CD4-positive, alpha-beta T cell (primary cell): ENCODE results near the gene AUTS2. TPM values are rescaled to one million over a fixed set of nuclear protein-coding genes. Genes with fewer than 3 reads are reported as not detected.

Experiments
- ATAC-seq: fragments of 200-7000 bp; cut with Tn5 transposase; one replicate; pipeline ENCODE4 v1.10.0; 2022; ENCODE audit warnings: mild to moderate bottlenecking; ENCODE audit not compliant: poor library complexity
- CTCF ChIA-PET: fragments of 350-600 bp; sonication (Branson Sonifier 250); formaldehyde crosslinking; loops from one replicate; lab custom pipeline; 2021; ENCODE audit warnings: antibody characterized with exemption, inconsistent platforms; lab: Charles Lee
- POLR2A ChIA-PET: fragments of 350-600 bp; sonication (Branson Sonifier 250); formaldehyde crosslinking; loops from one replicate; lab custom pipeline; 2021; ENCODE audit warnings: antibody characterized with exemption, inconsistent platforms; lab: Charles Lee
- DNase-seq, 14 experiments: peaks; one replicate each; pipeline ENCODE4 v3.0.0-alpha.2; 2013 to 2020; ENCODE audit warnings: mixed read lengths in 2 of 14
- H3K27ac ChIP-seq, 2 donors: one replicate each; pipeline versions ENCODE4 v1.5.1 to v1.7.0; 2013; ENCODE audit warnings: low read length in 2 of 2, low read depth in 1 of 2, mild to moderate bottlenecking in 1 of 2
- H3K27me3 ChIP-seq, 2 experiments: 1 replicate in 1 of 2; 2 replicates in 1 of 2; pipeline versions ENCODE4 v1.6.1 to v1.7.0; 2013; ENCODE audit warnings: low read length in 2 of 2, control low read depth in 1 of 2, mild to moderate bottlenecking in 1 of 2, moderate library complexity in 1 of 2; ENCODE audit not compliant: insufficient read depth in 2 of 2, control insufficient read depth in 1 of 2
- H3K36me3 ChIP-seq: one replicate; pipeline ENCODE4 v1.6.1; 2013; ENCODE audit warnings: low read length, control low read depth; ENCODE audit not compliant: insufficient read depth
- H3K4me1 ChIP-seq: one replicate; pipeline ENCODE4 v1.6.1; 2013; ENCODE audit warnings: low read length, control low read depth; ENCODE audit not compliant: insufficient read depth
- H3K4me3 ChIP-seq: one replicate; pipeline ENCODE4 v1.5.1; 2013; ENCODE audit warnings: mild to moderate bottlenecking, low read length, moderate library complexity
- H3K9me3 ChIP-seq, 2 experiments: 1 replicate in 1 of 2; 2 replicates in 1 of 2; pipeline versions ENCODE4 v1.6.1 to v1.7.0; 2013; ENCODE audit warnings: low read length in 2 of 2, mild to moderate bottlenecking in 2 of 2, control low read depth in 1 of 2, moderate library complexity in 1 of 2; ENCODE audit not compliant: control insufficient read depth in 1 of 2, insufficient read depth in 1 of 2
- H3K27ac Mint-ChIP-seq: one replicate; pipeline ENCODE4 v1.8.0; 2020; ENCODE audit warnings: mixed read lengths
- H3K27me3 Mint-ChIP-seq: one replicate; pipeline ENCODE4 v1.8.0; 2021; ENCODE audit warnings: mixed read lengths
- H3K36me3 Mint-ChIP-seq: one replicate; pipeline ENCODE4 v1.8.0; 2021; ENCODE audit warnings: low read depth, mixed read lengths
- H3K4me1 Mint-ChIP-seq: one replicate; pipeline ENCODE4 v1.8.0; 2021; ENCODE audit warnings: low read depth, mixed read lengths
- H3K4me3 Mint-ChIP-seq: one replicate; pipeline ENCODE4 v1.8.0; 2020; ENCODE audit warnings: mild to moderate bottlenecking, mixed read lengths
- H3K9me3 Mint-ChIP-seq: one replicate; pipeline ENCODE4 v1.8.0; 2020; ENCODE audit warnings: mixed read lengths
- intact Hi-C, 2 experiments: fragments of 100-400 bp; cut with DNase I in 1 of 2; cut with micrococcal nuclease in 1 of 2; formaldehyde crosslinking; loops; one replicate each; pipeline versions ENCODE4 v1.15.1 to v1.9.0; 2023 to 2025; cut with DNase I, micrococcal nuclease
- total RNA-seq, 174 experiments: library from RNA in 2 of 174; stranded (reverse) in 2 of 174; gene quantifications; one replicate each; pipeline ENCODE4 v1.2.3 and lab custom pipeline; 2021 to 2026
- TF ChIP-seq, protein P1 (sequence below): fragments of 200-600 bp; IDR thresholded peaks from one replicate; pipeline ENCODE4 v1.8.0; 2022; ENCODE audit warnings: antibody characterized with exemption, mild to moderate bottlenecking

AUTS2 gene
- total RNA-seq, 2 experiments from 2014 or later = 43.6 to 47.6 TPM

- Histone ChIP-seq H3K27me3 (no peaks in the 10 kb centered on the region), H3K4me3 (no peak overlapping the region), H3K27ac (no peak overlapping the region), H3K9me3 (no peaks in the 10 kb centered on the region), H3K36me3 (no peaks in the 10 kb centered on the region), H3K4me1 (peaks cover 18% of the 10 kb centered on the region)
- DNase-seq (peak in 9 of 14 experiments; percentile 1 to 71 (median 26)), ATAC-seq (peak; percentile 69)
- H3K27ac Mint-ChIP-seq = peak overlapping the region; percentile 25
- CTCF ChIA-PET = interaction anchor here (0.7 kb wide), 1 partner anchor 10 kb away, joined by 3 read pairs; no protein-coding TSS in a partner anchor
- no peaks in the 10 kb centered on the region for H3K36me3 Mint-ChIP-seq
- H3K4me3 Mint-ChIP-seq = peak overlapping the region; percentile 9
- intact Hi-C loops = loop anchor here in 1 of 2 experiments (10.0 kb wide), 1 partner anchor 378 kb away; no protein-coding TSS in a partner anchor
- TF ChIP-seq, protein P1, sequence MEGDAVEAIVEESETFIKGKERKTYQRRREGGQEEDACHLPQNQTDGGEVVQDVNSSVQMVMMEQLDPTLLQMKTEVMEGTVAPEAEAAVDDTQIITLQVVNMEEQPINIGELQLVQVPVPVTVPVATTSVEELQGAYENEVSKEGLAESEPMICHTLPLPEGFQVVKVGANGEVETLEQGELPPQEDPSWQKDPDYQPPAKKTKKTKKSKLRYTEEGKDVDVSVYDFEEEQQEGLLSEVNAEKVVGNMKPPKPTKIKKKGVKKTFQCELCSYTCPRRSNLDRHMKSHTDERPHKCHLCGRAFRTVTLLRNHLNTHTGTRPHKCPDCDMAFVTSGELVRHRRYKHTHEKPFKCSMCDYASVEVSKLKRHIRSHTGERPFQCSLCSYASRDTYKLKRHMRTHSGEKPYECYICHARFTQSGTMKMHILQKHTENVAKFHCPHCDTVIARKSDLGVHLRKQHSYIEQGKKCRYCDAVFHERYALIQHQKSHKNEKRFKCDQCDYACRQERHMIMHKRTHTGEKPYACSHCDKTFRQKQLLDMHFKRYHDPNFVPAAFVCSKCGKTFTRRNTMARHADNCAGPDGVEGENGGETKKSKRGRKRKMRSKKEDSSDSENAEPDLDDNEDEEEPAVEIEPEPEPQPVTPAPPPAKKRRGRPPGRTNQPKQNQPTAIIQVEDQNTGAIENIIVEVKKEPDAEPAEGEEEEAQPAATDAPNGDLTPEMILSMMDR = no peak
- POLR2A ChIA-PET = no interaction called here
- no peaks in the 10 kb centered on the region for H3K9me3 Mint-ChIP-seq
- peaks cover 31% of the 10 kb centered on the region for H3K4me1 Mint-ChIP-seq
- H3K27me3 Mint-ChIP-seq = no peaks in the 10 kb centered on the region
These were observed 718.5 kb downstream of the AUTS2 start for GRCh38 chr7:70316745-70317144.

GRCh38 chr7:70317356-70317755 lies 719.1 kb downstream of the AUTS2 start:
- H3K27me3 ChIP-seq = no peaks in the 10 kb centered on the region
- no peak overlapping the region for H3K27ac ChIP-seq
- no peak for ATAC-seq
- intact Hi-C loops = loop anchor here in 1 of 2 experiments (10.0 kb wide), 1 partner anchor 377 kb away; no protein-coding TSS in a partner anchor
- peaks cover 16% of the 10 kb centered on the region for H3K4me1 ChIP-seq
- Mint-ChIP-seq H3K27me3 (no peaks in the 10 kb centered on the region), H3K27ac (peak overlapping the region; percentile 25), H3K36me3 (no peaks in the 10 kb centered on the region), H3K4me3 (no peak overlapping the region), H3K9me3 (no peaks in the 10 kb centered on the region), H3K4me1 (peaks cover 28% of the 10 kb centered on the region)
- no peak for DNase-seq
- H3K9me3 ChIP-seq = no peaks in the 10 kb centered on the region
- H3K4me3 ChIP-seq = no peak overlapping the region
- no peaks in the 10 kb centered on the region for H3K36me3 ChIP-seq
- TF ChIP-seq, protein P1 = no peak
- ChIA-PET CTCF (no interaction called here), POLR2A (no interaction called here)

DNA sequence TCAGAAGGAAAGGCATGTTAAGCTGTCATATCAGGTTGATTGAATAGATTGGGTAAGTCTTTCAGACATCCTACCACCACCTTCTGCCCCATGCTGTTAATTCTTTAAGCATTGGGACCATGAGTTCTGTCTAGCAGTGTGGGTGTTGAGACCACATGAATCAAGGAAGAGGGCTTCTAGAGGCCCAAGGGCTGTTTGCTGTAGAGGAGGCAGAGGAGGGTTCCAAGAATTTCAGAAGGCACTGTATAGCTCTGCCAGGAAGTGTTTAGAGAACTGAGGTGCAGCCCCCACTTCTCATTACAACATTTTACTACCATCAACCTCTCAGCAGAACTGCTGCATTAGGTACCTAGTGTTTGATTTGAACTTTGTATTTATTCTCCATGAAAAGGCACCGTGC lies 720.2 kb downstream of the AUTS2 start:
- ATAC-seq = no peak
- no peaks in the 10 kb centered on the region for H3K27me3 ChIP-seq
- H3K4me3 Mint-ChIP-seq = no peak overlapping the region
- H3K27ac Mint-ChIP-seq = peak overlapping the region; percentile 10
- peaks cover 24% of the 10 kb centered on the region for H3K4me1 Mint-ChIP-seq
- no peak for DNase-seq
- no peaks in the 10 kb centered on the region for H3K27me3 Mint-ChIP-seq
- no peaks in the 10 kb centered on the region for H3K36me3 ChIP-seq
- no peaks in the 10 kb centered on the region for H3K9me3 Mint-ChIP-seq
- TF ChIP-seq, protein P1 = no peak
- H3K4me3 ChIP-seq = no peak overlapping the region
- H3K36me3 Mint-ChIP-seq = no peaks in the 10 kb centered on the region
- ChIA-PET CTCF (no interaction called here), POLR2A (interaction anchor here (1.5 kb wide), 1 partner anchor 11 kb away, joined by 5 read pairs; no protein-coding TSS in a partner anchor)
- H3K27ac ChIP-seq = no peak overlapping the region
- H3K4me1 ChIP-seq = peaks cover 12% of the 10 kb centered on the region
- H3K9me3 ChIP-seq = no peaks in the 10 kb centered on the region
- intact Hi-C loops = loop anchor here in 1 of 2 experiments (10.0 kb wide), 1 partner anchor 376 kb away; no protein-coding TSS in a partner anchor
